Measurements from ENCODE around the gene NUTM1.
"Not testable (repeated sequence)": the region's sequence is repeated elsewhere in the genome, so short reads cannot be mapped to it uniquely, and the experiment has no call there.

NUTM1 gene

DNA sequence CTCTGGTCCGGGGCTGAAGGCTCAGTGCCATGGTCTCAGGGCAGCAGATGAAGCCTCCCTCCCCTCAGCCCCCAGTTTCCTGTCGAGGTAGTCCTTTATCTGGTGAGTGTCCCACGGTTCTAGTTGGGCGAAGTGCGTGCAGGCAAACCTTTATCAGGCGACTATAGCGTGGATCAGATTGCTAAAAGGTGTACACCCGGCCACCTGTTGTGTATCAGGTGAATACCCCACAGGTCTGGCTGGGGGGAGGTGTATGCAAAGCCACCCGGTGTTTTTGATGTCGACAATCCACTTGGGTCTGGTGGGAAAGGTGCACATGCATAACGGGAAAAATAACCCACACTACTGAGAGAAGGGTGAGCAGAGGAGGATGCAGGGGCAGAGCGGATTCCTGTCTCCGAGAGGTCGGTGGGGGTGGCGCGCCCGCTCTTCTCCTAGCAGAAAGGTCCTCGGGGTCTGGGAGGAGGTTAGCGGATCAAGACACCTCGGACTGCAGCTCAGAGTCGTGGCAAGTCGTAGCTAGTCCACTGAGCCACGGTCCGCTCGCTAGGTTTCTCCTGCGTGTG is 6.0 kb upstream of the NUTM1 start:
- peak in 2 of 3 donors; percentile 17 for DNase-seq

GRCh38 chr15:34337557-34338306 is 5.4 kb upstream of the NUTM1 start, which contains the start of gene SLC12A6:
SLC12A6 (minus strand) TSS chr15:34337781; CDS start chr15:34336680, 1,101 bp downstream.
- DNase-seq: peak; percentile 96 to 99 (median 99)

DNA sequence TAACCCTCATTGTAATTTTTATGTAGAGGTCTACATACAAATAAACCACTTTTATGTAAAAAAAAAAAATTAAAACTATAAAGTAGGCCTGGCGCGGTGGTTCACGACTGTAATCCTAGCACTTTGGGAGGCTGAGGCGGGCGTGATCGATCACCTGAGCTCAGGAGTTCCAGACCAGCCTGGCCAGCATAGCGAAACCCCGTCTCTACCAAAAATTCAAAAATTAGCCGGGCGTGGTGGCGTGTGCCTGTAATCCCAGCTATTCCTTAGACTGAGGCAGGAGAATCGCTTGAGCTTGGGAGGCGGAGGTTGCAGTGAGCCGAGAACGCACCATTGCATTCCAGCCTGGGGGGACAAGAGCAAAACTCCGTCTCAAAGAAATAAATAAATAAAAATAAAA is 4.8 kb upstream of the NUTM1 start:
- no peak for DNase-seq

GRCh38 chr15:34339946-34340345 is 3.2 kb upstream of the NUTM1 start:
- DNase-seq: no peak

DNA sequence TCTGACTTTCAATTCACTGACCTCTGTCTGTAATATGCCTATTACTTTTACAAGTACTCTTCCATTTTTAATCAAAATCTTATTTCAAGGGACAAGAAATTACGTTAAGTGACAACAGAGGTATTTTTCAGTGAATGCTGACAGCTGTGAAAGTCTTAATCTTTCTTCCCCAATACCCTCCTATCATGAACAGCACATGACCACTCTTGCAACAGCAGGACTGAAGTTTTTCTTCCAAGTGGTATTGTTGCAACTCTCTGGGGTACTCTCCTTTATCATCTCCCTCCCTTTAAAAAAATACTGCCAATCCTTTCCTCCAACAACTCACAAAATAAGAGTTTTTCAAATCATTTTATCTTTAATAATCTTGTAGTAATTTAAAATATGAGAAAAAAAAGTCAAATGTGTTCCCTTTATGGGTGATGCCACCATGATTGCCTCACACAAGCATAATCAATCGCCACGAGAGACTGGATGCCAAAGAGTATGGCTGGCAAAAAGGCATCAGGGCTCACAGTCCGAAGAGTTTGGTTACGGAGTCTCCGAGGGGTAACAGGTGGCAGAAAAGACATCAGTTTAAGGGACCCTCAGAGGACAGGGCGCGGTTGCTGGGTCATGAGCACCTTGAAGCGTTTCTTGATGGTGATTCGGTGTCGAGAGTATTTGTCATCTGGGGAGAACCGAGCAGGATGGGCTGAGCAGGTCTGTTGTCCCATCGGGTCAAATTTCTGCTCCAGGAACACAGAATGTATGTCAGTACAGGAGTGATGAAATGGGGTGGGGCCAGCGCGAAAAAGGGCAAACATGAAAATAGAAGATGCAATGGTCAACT is 1.5 kb upstream of the NUTM1 start:
- peak; percentile 27 to 78 (median 40) for DNase-seq

GRCh38 chr15:34342213-34342736 is 840 bp upstream of the NUTM1 start:
- DNase-seq: peak in 1 of 3 donors; percentile 18

DNA sequence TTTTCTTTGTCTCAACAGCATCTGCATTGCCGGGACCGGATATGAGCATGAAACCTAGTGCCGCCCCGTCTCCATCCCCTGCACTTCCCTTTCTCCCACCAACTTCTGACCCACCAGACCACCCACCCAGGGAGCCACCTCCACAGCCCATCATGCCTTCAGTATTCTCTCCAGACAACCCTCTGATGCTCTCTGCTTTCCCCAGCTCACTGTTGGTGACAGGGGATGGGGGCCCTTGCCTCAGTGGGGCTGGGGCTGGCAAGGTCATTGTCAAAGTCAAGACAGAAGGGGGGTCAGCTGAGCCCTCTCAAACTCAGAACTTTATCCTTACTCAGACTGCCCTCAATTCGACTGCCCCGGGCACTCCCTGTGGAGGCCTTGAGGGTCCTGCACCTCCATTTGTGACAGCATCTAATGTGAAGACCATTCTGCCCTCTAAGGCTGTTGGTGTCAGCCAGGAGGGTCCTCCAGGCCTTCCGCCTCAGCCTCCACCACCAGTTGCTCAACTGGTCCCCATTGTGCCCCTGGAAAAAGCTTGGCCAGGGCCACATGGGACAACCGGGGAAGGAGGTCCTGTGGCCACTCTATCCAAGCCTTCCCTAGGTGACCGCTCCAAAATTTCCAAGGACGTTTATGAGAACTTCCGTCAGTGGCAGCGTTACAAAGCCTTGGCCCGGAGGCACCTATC is 5.0 kb downstream of the NUTM1 start:
- DNase-seq: no peak

GRCh38 chr15:34348735-34349300 is 5.7 kb downstream of the NUTM1 start:
- no peak for DNase-seq

DNA sequence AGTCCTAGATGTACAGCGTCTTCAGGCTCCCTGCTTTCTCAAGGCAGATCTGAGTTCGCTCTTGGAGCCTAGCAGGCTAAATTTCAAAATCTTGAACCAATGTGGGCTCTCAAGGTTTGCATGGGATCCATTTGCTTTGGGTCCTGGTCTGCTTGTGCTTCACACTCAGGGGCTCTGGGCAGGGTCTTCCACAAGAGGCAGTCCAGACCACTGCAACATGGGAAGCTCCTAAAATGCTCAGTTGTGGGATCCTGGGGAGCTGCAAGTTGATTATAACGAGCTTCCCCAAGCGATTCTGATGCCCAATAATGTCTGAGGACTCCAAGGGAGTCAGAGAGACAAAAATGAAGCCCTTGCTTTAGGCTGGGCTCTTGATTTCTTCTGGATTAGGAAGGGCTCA is 6.7 kb downstream of the NUTM1 start:
- DNase-seq: no peak

- not testable (repeated sequence) for DNase-seq
Observed at GRCh38 chr15:34352996-34353395, 9.9 kb downstream of the NUTM1 start.

- no peak for DNase-seq
Observed at GRCh38 chr15:34353627-34354026, 10.5 kb downstream of the NUTM1 start.

DNA sequence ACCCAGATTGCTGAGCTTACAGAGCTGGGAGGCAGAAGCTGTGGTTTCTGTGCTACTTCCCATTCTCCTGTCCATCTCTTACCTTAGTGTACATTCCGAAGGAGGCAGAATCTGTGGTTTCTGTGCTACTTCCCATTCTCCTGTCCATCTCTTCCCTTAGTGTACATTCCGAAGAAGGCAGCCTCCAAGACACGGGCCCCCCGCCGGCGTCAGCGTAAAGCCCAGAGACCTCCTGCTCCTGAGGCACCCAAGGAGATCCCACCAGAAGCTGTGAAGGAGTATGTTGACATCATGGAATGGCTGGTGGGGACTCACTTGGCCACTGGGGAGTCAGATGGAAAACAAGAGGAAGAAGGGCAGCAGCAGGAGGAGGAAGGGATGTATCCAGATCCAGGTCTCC is 11.2 kb downstream of the NUTM1 start:
- DNase-seq: no peak

DNA sequence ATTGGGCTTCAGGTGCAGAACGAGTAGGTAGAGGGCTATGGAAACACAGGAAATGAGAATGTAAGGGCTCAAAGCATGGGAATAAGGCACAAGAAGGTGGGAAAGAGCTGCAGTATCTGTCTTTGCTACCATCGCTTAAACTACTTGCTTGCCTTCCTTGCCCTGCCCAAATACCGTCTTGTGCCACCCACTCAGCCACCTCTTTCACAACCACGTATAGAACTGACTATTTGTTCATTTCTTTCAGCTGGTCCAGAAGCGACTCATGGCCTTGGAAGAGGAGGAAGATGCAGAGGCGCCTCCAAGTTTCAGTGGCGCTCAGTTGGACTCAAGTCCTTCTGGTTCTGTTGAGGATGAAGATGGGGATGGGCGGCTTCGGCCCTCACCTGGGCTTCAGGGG is 12.1 kb downstream of the NUTM1 start:
- peak in 1 of 3 donors; percentile 23 for DNase-seq

DNA sequence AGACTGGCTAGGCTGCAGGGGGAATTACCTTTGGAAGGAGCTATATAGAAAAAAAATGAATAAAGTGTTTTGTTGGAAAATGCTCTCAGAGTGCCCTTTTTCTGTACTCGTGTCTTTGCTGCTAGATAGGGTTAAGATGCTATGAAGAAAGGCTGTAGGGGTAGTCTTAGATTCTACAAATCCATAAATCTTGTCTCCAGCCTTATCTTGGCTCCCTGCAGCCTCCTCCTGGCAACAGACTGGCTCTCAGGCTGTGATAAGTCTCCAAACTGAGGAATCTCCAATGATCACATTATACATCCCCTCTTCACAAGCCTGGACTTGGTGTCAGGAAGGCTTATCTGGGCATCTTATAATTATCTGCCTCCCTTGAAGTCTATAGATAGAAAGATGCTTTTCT is 14.5 kb downstream of the NUTM1 start:
- no peak for DNase-seq

DNA sequence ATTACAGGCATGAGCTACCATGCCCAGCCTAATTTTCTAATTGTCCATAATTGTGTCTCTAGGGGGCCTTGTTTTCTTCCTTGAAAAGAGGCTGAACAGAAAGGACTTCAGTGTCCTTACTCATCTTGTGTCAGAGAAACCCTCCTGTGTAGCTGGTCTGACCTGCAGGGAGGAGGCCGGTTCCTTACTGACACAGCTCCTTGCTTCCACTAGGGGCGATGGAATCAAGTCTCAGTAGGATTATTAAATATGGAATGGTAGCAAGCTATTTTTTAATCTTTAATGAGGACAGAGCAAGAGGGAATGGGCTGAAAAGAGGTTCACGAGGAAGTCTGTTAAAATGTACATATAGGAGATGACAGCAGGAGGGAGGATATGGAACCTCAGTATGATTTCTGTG is 15.3 kb downstream of the NUTM1 start:
- DNase-seq: no peak

GRCh38 chr15:34358948-34359347 is 15.8 kb downstream of the NUTM1 start:
- DNase-seq: no peak

GRCh38 chr15:34359416-34359815 is 16.3 kb downstream of the NUTM1 start:
- DNase-seq: no peak

GRCh38 chr15:34360298-34360697 is 17.2 kb downstream of the NUTM1 start:
- DNase-seq: no peak

DNA sequence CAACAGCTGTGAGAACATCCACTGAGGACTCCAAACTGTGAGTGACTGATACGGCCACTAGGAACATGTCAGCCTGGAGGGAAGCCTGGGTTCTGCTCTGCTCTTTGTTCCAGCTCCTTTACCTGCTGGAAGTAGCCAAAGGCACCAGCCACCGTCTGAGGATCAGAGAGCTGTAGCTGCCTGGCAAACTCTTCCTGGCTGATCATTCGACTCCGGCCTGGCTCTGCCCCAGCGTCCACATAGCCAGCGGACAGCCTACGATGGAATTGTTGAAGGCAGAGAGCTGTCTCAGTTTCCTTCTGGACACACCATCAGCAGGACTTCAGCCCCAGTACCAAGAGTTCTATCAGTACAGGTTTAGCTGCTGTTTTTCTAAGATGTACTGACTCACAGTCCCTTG is 18.2 kb downstream of the NUTM1 start:
- DNase-seq: no peak

DNA sequence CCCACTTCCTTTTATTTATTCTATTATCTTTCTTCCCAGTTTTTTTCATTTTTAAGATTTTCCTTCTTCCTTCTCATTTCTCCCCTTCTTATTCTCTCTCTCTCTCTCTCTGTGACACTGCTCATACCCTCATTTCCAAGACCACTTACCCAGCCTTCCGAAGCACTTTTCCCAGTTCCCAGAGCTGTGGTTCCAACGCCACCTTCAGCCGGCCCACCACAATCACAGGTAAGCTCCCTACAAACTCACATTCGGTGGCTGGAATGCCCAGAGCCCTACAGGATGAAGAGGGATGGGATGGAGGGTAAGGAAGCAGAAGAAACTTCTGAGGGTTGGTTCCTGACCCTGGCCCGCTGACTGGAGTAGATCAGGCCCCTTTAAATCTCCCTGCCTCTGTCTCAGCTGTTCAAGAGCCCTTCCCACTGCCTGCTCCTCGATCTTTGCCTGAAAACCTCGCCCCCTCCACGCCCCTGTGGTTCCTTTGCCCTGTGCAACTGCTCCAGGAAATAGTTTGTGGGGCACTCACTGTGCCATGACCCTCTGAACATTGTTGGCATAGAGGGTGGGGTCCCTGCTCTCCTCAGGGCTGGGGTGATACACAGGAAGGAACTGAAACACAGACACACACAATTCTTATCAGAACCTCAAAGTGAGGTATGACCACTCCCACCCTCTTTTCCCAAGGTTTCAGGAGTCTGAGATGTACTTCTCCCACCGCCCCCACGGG is 19.1 kb downstream of the NUTM1 start:
- DNase-seq: no peak

- DNase-seq: no peak
Observed at GRCh38 chr15:34364041-34364440, 20.9 kb downstream of the NUTM1 start.
